GM12891 (cell line): ENCODE measurements around the gene F12.

Experiments used
- PAX5 ChIP-seq: IDR thresholded peaks from 2 replicates; pipeline ENCODE4 v1.6.1; 2011; ENCODE audit warnings: low read length, moderate library complexity, mild to moderate bottlenecking; ENCODE audit not compliant: insufficient read depth, severe bottlenecking
- POLR2A ChIP-seq: IDR thresholded peaks from 2 replicates; pipeline ENCODE4 v1.6.1; 2011; ENCODE audit warnings: low read depth, low read length, control low read depth
- POLR2AphosphoS5 ChIP-seq: IDR thresholded peaks from 2 replicates; pipeline ENCODE4 v1.6.1; 2011; ENCODE audit warnings: low read depth, low read length, control low read depth
- TAF1 ChIP-seq: IDR thresholded peaks from 2 replicates; pipeline ENCODE4 v1.6.1; 2011; ENCODE audit warnings: low read depth, low read length, control low read depth

DNA sequence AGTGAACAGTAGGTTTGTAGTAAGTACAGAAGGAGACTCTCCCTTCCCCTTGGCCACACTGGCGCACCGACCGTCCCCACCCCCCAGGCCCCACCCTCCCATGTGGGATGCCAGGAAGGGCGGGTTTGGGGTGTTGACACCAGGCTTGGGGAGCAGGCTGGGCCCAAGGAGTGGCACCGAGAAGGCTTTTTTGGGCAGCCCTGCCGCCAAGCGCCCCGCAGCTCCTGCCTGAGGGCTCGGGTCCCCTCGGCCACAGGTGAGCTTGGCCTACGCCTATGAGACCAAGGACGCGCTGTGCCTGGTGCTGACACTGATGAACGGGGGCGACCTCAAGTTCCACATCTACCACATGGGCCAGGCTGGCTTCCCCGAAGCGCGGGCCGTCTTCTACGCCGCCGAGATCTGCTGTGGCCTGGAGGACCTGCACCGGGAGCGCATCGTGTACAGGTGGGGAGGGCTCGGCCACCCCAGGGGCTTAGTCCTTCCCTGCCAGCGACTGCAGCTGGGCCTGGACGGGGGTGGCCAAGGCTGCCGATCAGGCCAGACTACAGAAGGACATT is 24.4 kb upstream of the F12 start:
- TF ChIP-seq TAF1 (no peak), POLR2A (no peak), POLR2AphosphoS5 (peak; percentile 33; the same call in 1 of the 2 replicates), PAX5 (no peak)
